C1 segment of cervical spinal cord (tissue), 14 donors: Measurements from ENCODE around the gene NACAD.
"Not testable (repeated sequence)": the region's sequence is repeated elsewhere in the genome, so short reads cannot be mapped to it uniquely, and the experiment has no call there.

Experiments
- DNase-seq, 14 donors: peaks; one replicate each; lab custom pipeline; 2025; lab: John Stamatoyannopoulos, UW

NACAD gene

GRCh38 chr7:45114257-45114656 is 25.5 kb upstream of the NACAD start:
- DNase-seq = not testable (repeated sequence)

- DNase-seq = no peak
Measured at GRCh38 chr7:45112648-45113047, 23.9 kb upstream of the NACAD start.

DNA sequence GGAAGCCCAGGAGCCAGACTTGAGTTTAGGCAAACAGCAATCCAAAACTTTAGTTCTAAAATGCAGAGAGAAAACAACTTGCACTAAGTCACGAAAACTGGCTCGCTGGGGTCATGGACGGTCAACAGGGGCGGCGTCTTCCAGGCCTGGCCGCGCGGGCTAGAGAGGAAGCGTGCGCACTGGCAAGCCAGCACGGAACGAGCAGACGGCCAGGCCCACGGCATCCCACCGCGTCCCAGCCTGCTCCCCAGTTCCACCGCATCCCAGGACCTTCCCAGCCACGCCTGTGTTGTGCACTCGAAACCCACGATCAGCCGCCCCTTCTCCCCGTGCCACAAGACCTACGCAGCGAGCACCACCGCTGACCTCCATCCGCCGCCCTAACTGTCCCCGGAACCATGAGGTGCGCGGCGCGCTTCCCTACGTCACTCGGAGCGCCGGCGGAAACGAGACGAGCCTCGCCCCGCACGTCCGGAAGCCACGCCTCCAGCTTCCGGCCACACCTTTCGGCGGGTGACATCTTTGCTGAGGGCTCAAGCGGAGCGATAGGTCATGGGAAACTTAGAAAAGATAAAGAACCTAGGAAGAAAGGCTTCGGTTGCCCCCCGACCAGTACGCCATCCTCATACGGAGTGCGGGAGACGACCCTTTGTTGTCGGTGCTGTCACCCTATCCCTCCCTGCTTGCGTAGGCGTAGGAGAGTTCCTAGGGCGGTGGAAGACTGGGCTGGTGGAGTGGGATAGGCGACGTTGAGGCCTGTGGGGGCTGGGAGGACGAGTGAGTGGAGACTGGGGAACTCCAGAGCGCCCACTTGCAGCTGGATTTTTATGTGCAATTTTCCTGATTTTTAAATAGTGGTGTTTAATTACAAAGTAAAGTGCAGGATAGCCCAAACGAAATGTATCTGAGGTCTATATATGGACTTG is 22.8 kb upstream of the NACAD start, which contains the start of gene TBRG4:
TBRG4 (minus strand) TSS at position 400 of the 926 bp plus-strand sequence. CDS start 2,460 bp downstream, outside the sequence.
- peak; percentile 69 to 97 (median 93) for DNase-seq

- no peak for DNase-seq
Measured at GRCh38 chr7:45108863-45109262, 20.1 kb upstream of the NACAD start.

DNA sequence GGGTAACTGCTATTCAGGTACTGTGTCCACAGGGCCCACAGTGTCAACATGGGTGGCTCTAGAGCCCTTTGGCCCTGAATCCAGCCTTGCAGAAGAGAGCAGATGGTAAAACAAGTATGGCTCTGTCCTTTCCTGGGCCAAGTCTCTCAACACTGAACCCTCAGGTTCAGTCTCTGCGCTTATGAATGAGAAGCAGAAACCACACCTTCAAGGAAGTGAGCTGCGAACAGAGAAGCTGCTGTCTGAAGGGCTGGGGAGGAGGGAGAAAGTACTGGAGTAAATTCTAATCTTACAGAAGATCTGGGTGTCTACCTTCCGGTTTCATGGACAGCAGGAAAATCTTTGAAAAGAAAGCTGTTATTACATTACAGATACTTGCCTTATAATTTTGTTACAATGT is 18.6 kb upstream of the NACAD start:
- DNase-seq = no peak

DNA sequence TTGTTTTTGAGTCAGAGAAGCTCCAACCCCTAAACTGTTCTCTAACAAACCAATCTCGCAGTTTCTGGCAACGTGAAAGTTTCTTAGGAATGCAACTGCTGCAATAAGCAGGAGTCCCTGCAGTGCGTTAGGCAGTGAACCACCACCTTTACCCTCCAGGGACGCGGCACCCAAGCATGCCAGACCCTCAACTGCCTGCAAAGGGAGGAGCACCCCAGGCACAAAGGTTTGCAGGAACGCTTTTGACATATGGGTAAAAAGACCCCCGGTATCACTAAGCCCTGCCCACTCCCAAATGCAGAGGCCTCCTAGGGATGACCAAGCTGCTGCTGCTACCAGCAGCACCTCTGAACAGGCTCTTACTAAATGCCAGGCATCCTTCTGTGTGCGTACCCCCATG is 18.1 kb upstream of the NACAD start:
- DNase-seq = no peak

DNA sequence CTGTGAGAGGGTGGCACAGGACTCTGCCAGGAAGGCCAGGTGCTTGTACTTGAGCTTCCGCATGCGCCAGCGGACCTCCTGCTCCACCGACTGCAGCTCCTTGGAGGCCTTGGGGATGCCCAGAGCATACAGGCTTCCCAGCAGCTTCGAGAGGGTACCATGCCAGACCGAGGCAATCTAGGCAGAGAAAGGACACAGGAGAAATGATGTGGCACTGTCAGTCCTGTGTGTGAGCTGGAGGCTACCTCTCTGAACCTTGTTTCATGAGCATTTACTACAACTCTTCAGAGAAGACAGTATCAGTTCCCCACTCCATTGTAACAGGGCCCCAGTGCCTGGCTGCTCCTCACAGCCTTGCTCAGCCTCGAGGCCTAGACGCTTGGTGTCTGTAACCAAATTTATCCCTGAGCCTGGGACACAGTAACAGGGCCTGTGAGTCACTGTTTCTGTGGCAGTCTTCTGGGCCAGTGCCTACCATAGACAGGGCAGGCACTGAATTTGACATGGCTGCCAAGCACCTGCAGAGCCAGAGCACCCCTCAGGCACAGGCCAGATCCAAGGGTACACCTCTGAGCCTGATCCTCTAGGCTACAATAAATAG is 16.9 kb upstream of the NACAD start:
- DNase-seq = no peak

DNA sequence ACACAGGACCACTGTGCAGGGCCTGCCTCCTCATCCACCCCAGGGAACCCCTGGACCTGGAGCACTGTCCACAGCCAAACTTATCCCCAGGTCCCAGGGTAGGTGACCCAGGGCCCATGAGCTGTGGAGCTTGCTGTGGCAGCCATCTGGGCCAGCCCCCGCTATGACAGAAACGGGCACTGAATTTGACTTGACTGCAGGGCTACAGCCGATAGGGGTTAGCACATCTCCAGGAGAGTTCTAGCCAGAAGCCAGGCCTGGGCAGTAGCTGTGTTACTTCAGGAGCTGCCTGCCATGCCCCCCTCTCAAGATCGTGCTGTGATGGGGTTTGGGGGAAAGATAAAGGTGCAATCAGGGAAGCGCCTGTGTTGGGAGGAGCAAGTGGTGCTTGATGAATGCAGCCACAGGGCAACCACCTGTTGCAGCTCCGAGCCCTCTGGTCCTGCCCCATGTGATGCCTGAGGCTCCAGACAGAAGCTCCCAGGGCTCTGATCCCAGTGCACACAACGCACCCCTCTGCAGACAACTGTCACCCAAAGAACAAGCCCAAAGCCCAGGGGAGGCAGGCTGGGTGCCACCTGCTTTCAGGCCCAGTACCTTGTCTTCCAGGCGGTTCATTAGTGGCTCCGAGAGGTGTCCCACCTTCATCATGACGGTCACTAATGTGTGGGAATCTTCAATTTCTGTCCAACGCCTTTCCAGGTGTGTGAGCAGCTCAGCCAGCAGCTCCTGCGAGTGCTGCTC is 16.2 kb upstream of the NACAD start:
- DNase-seq = no peak

DNA sequence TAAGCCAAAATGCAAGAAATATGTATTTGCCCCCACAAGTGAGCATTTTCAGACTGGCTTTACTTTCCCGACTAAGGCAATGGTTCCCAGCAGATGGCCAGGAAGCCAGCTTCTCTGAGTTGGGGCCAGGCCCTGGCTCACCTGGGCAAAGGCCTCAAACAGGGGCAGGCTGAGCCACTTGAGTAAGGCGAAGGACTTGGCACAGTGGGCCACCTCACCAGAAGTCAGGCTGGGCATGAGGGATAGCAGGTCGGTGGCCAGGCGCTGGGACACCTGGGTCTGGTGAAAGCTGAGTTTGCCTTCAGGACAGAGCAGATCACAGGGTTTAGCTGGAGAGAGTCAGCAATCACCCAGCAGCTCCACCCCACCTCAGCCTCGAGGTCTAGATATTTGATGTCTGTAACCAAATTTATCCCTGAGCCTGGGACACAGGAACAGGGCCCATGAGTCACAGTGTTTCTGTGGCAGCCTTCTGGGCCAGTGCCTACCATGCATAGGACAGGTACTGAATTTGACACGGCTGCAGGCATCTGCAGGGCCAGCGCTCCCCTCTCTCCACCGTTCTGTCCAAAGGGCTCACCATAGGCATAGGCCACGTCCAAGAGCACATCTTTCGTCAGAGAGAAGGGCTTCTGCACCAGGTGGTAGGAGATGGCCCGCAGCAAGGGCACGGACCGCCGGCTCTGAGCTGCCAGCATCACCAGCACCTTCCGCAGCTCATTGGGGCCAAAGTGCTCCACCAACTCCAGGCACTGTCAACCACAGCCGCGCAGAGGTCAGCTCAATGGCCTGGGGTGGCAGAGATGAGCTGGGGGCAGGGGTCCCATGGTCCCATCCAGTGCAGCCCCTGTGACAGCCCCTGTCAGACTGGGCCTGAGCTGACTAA is 15.4 kb upstream of the NACAD start:
- no peak for DNase-seq

DNA sequence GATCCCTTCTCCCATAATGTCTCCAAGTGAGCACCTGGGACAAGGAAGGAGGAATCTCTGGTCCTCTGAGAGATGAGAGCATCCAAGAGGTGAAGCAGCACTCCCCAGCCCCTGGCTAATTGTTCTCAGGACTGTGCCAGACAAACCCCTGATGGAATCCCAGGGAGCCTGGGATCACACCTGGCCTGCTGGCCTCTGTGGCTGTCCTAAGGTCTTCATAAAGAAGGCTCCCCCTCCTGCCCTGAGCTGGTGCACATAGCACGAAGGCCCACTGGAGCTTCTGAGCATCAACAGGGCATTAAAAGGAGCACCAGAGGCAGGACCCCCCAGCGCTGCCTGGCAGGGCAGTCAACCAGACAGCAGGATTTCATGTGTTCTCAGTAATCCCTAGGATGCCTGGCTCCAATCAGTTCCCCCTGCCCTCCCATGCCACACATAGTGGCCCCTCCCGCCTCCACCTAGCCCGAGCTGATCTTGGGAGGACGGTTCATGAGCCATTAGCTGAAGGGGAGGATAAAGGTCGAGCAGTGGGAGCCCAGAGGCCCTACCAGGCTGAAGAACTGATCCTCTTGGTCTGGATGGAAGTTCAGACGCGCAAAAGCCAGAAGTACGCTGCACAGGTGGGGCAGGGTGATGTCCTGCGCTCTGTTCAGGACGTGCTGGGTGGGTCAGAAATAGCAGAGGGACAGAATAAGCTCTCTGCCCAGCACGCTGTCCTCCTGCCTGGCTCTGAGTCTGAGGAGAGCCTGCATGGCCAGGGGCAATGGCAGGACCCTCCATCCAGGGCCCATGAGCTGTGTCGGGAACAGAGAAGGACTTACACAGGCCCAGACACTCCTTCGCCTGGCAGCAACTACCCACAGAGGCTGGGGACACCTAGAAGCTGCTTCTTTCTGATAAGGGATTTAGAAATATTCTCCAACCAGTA is 14.3 kb upstream of the NACAD start:
- no peak for DNase-seq

- no peak for DNase-seq
Measured at GRCh38 chr7:45101748-45102147, 13.0 kb upstream of the NACAD start.

GRCh38 chr7:45100761-45101480 is 12.2 kb upstream of the NACAD start:
- DNase-seq = no peak

DNA sequence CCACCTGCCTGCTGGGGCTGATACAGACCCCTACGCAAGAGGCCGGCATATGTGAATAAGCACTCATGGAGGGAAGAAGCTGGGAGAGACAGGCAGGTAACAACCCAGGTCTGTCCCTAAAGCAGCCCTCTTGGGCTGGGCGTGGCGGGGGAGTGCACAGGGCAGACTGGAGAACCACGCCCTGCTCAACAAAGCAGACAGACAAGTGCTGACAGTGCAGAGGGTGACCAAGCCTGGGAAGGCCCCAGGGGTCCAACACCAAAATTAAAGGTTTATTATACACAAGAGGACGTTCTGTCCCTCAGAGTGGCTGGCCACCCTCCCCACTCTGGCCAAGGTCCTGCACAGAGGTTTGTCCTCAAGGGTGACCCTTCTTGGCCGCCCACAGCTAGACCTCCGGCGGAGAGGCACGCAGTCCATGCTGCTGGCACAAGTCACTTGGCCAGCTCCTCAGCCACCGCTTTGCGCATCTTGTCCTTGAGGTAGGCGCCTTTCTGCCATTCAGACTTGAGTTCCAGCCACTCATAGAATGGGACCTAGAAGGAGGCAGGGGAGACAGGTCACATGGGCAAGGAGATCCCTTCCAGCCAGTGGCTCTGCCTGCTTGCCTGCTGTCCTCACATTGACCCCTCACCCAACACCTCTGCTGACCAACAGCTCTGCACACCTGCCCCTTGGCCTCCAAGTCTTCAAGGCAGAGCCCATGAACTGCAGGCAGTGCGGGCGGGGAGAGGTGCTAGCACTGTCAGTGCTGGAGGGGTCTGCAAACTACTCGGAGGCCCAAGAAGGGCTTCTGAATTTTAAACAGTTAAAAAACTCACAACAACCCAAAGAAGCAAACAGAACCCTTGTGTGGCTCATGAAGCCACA is 11.4 kb upstream of the NACAD start:
- no peak for DNase-seq

DNA sequence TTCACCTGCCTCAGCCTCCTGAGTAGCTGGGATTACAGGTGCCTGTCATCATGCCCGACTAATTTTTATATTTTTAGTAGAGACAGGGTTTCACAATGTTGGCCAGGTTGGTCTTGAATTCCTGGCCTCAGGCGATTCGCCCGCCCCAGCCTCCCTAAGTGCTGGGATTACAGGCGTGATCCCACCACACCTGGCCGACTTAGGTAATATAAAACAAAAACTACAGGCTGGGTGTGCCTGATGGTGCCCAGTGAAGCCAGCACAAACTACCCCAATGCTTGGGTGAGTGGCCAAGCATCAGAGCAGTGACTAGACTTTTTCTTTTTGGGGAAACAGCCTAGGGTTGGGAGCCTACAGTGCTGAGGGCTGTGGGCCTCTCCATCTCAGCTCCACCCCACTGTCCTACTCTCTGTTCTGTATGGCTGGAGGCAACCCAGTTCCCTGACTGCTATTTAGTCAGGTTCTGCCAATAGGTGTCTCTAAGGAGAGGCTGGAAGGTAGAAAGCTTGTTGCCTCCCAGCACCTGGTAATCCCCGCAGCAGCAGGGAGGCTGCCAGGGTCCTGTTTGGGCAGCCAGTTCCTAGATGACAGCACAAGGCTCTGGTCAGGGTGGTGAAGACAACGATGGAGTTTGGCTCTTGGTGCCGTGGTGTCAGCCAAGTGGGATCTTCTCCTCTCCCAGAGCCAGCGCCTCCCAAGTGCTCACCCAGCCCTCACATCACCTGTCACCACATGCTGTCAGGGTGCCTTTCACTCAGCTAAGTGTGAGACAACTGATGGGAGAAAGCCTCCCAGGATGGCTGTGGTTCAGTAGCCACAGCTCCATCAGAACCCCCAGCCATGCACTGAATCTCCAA is 10.4 kb upstream of the NACAD start:
- DNase-seq = no peak

DNA sequence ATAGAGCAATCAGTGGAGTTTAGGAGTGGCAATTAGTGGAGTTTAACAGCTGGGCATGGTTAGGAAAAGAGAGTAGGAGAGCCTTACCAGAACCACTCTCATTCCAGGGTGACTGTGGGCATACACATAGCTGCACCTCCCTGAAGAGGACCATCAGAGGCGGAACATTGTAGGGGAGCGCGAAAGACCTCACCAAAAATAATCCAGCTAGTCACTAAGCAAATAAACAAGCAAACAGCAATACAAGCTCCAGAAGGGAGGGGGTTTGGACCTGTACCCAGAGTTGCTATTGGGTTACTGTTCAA is 4.1 kb upstream of the NACAD start:
- no peak for DNase-seq

- DNase-seq = no peak
Measured at GRCh38 chr7:45092100-45092930, 3.5 kb upstream of the NACAD start.
